Mesothelial cell of epicardium (in vitro differentiated cells): Measurements from ENCODE around the gene IFT122. TPM values are rescaled to one million over a fixed set of nuclear protein-coding genes. Genes with fewer than 3 reads are reported as not detected.

ENCODE experiments used
- DNase-seq, 2 experiments: peaks; one replicate each; pipeline ENCODE4 v3.0.0; 2021; ENCODE audit warnings: low spot score in 2 of 2; ENCODE audit not compliant: unreplicated experiment in 2 of 2
- H3K27ac Mint-ChIP-seq: 2 replicates; pipeline ENCODE4 v1.8.0; 2021; ENCODE audit warnings: mixed read lengths
- H3K27me3 Mint-ChIP-seq: 2 replicates; pipeline ENCODE4 v1.8.0; 2021; ENCODE audit warnings: low read depth, mixed read lengths
- H3K36me3 Mint-ChIP-seq: 2 replicates; pipeline ENCODE4 v1.8.0; 2021; ENCODE audit warnings: mixed read lengths
- H3K4me1 Mint-ChIP-seq: 2 replicates; pipeline ENCODE4 v1.8.0; 2021; ENCODE audit warnings: mixed read lengths
- H3K4me3 Mint-ChIP-seq: 2 replicates; pipeline ENCODE4 v1.8.0; 2021; ENCODE audit warnings: mild to moderate bottlenecking, moderate library complexity, mixed read lengths
- H3K9me3 Mint-ChIP-seq: 2 replicates; pipeline ENCODE4 v1.8.0; 2021; ENCODE audit warnings: mixed read lengths
- total RNA-seq: library from RNA; stranded (reverse); gene quantifications from 3 replicates; pipeline ENCODE4 v1.2.1, GENCODE V29; 2021
- TF ChIP-seq, protein P1 (sequence below): fragments of 200-600 bp; sonication (generic); IDR thresholded peaks from one replicate; pipeline ENCODE4 v1.5.0; 2021; ENCODE audit warnings: antibody characterized with exemption; ENCODE audit not compliant: unreplicated experiment

The IFT122 gene
- total RNA-seq, 1 donor from 2014 or later = 48.0 TPM

GRCh38 chr3:129505341-129505740 is 65.3 kb downstream of the IFT122 start:
- peaks cover 10% of the 10 kb centered on the region for H3K4me1 Mint-ChIP-seq

GRCh38 chr3:129506231-129506742 is 66.3 kb downstream of the IFT122 start:
- TF ChIP-seq, protein P1, sequence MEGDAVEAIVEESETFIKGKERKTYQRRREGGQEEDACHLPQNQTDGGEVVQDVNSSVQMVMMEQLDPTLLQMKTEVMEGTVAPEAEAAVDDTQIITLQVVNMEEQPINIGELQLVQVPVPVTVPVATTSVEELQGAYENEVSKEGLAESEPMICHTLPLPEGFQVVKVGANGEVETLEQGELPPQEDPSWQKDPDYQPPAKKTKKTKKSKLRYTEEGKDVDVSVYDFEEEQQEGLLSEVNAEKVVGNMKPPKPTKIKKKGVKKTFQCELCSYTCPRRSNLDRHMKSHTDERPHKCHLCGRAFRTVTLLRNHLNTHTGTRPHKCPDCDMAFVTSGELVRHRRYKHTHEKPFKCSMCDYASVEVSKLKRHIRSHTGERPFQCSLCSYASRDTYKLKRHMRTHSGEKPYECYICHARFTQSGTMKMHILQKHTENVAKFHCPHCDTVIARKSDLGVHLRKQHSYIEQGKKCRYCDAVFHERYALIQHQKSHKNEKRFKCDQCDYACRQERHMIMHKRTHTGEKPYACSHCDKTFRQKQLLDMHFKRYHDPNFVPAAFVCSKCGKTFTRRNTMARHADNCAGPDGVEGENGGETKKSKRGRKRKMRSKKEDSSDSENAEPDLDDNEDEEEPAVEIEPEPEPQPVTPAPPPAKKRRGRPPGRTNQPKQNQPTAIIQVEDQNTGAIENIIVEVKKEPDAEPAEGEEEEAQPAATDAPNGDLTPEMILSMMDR = no peak
- H3K9me3 Mint-ChIP-seq = no peaks in the 10 kb centered on the region
- H3K4me3 Mint-ChIP-seq = no peak overlapping the region
- no peak overlapping the region for H3K27ac Mint-ChIP-seq
- no peak for DNase-seq
- peaks cover 26% of the 10 kb centered on the region for H3K36me3 Mint-ChIP-seq
- H3K27me3 Mint-ChIP-seq = no peaks in the 10 kb centered on the region
- peaks cover 10% of the 10 kb centered on the region for H3K4me1 Mint-ChIP-seq

More at GRCh38 chr3:129505341-129505740, 65.3 kb downstream of the IFT122 start:
- peaks cover 32% of the 10 kb centered on the region for H3K36me3 Mint-ChIP-seq
- no peak overlapping the region for H3K27ac Mint-ChIP-seq
- H3K4me3 Mint-ChIP-seq = no peak overlapping the region
- H3K9me3 Mint-ChIP-seq = no peaks in the 10 kb centered on the region
- no peak for DNase-seq
- H3K27me3 Mint-ChIP-seq = no peaks in the 10 kb centered on the region
- TF ChIP-seq, protein P1 = no peak

- Mint-ChIP-seq H3K36me3 (peaks cover 33% of the 10 kb centered on the region), H3K4me1 (peaks cover 10% of the 10 kb centered on the region), H3K4me3 (no peak overlapping the region), H3K9me3 (no peaks in the 10 kb centered on the region), H3K27ac (no peak overlapping the region), H3K27me3 (no peaks in the 10 kb centered on the region)
- no peak for DNase-seq
- TF ChIP-seq, protein P1 = no peak
These were observed 67.3 kb downstream of the IFT122 start for GRCh38 chr3:129507181-129507831.

DNA sequence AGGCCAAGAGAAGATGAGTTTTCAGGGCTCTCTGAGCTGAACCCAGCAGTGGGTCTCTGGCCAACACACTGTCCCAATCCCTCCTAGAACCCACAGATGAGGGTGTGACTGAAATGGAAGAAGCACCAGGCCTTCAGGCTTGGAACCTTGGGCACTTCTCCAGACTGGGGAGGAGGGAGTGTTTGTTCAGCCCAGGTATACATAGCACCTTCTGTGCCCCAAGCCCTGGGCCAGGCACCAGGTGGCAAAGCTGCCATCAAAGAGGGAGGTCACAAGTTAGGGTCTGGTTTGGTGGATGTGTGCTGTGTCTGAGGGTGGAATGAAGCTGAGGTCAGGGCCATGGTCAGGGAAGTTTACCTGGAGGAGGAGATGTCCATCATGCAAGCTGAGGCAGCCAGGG is 72.6 kb downstream of the IFT122 start:
- TF ChIP-seq, protein P1 = no peak
- no peak overlapping the region for H3K4me3 Mint-ChIP-seq
- H3K27me3 Mint-ChIP-seq = no peaks in the 10 kb centered on the region
- DNase-seq = no peak
- no peaks in the 10 kb centered on the region for H3K4me1 Mint-ChIP-seq
- no peaks in the 10 kb centered on the region for H3K9me3 Mint-ChIP-seq
- H3K27ac Mint-ChIP-seq = no peak overlapping the region
- peaks cover 20% of the 10 kb centered on the region for H3K36me3 Mint-ChIP-seq

DNA sequence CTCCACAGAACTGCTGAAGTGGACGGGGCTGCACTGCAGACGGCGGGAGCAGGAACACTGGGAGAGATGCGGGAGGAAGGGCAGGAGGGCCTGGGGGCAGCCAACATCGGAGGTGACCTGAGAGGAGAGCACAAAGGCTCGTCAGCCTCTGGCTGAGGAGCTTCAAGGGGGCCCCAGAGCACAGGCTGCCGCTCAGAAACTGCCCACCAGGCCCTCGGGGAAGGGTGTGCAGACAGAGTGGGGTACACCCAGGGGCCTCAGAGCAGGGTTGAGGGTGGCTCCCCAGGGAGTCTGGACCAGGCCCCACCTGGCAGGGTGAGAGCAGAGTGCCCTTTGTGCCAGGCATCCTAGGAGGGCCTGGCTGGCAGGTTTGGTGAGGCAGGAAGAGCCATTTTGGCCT is 73.7 kb downstream of the IFT122 start:
- Mint-ChIP-seq H3K27ac (no peak overlapping the region), H3K4me3 (no peak overlapping the region), H3K9me3 (no peaks in the 10 kb centered on the region), H3K4me1 (no peaks in the 10 kb centered on the region), H3K27me3 (no peaks in the 10 kb centered on the region), H3K36me3 (peaks cover 19% of the 10 kb centered on the region)
- TF ChIP-seq, protein P1 = no peak
- no peak for DNase-seq
